Endodermal cell (in vitro differentiated cells): Measurements from ENCODE around the gene PDE4A. TPM values are rescaled to one million over a fixed set of nuclear protein-coding genes. Genes with fewer than 3 reads are reported as not detected.
"Not testable (repeated sequence)": the region's sequence is repeated elsewhere in the genome, so short reads cannot be mapped to it uniquely, and the experiment has no call there.

Experiments
- DNase-seq: peaks from one replicate; pipeline ENCODE4 v3.0.0-alpha.2; 2017
- H3K27ac ChIP-seq: 2 replicates; pipeline ENCODE4 v1.5.1; 2013; ENCODE audit warnings: mild to moderate bottlenecking, low read depth, low read length, moderate library complexity
- H3K27me3 ChIP-seq: 2 replicates; pipeline ENCODE4 v1.6.1; 2013; ENCODE audit warnings: mild to moderate bottlenecking, low read length, moderate library complexity; ENCODE audit not compliant: insufficient read depth, control insufficient read depth, poor library complexity, severe bottlenecking
- H3K36me3 ChIP-seq: 2 replicates; pipeline ENCODE4 v1.7.0; 2013; ENCODE audit warnings: mild to moderate bottlenecking, low read length, moderate library complexity; ENCODE audit not compliant: control insufficient read depth, insufficient read depth
- H3K4me1 ChIP-seq: one replicate; pipeline ENCODE4 v1.7.0; 2013; ENCODE audit warnings: low read length; ENCODE audit not compliant: control insufficient read depth, insufficient read depth
- H3K4me3 ChIP-seq: 2 replicates; pipeline ENCODE4 v1.5.1; 2013; ENCODE audit warnings: mild to moderate bottlenecking, low read length, moderate library complexity
- H3K9ac ChIP-seq: 2 replicates; pipeline ENCODE4 v1.6.1; 2013; ENCODE audit warnings: mild to moderate bottlenecking, low read length, moderate library complexity; ENCODE audit not compliant: poor library complexity, severe bottlenecking; ENCODE audit errors: extremely low read depth
- H3K9me3 ChIP-seq: 2 replicates; pipeline ENCODE4 v1.6.1; 2013; ENCODE audit warnings: mild to moderate bottlenecking, low read length, moderate library complexity; ENCODE audit not compliant: control insufficient read depth
- H3K27ac Mint-ChIP-seq: 2 replicates; pipeline ENCODE4 v1.8.0; 2020; ENCODE audit warnings: mixed read lengths
- H3K27me3 Mint-ChIP-seq: 2 replicates; pipeline ENCODE4 v1.8.0; 2021; ENCODE audit warnings: mild to moderate bottlenecking, mixed read lengths; ENCODE audit not compliant: insufficient read depth
- H3K36me3 Mint-ChIP-seq: 2 replicates; pipeline ENCODE4 v1.8.0; 2020; ENCODE audit warnings: low read depth, mixed read lengths
- H3K4me1 Mint-ChIP-seq: 2 replicates; pipeline ENCODE4 v1.8.0; 2020; ENCODE audit warnings: mixed read lengths
- H3K4me3 Mint-ChIP-seq: 2 replicates; pipeline ENCODE4 v1.8.0; 2020; ENCODE audit warnings: mild to moderate bottlenecking, moderate library complexity, mixed read lengths
- H3K9me3 Mint-ChIP-seq: 2 replicates; pipeline ENCODE4 v1.8.0; 2020; ENCODE audit warnings: mild to moderate bottlenecking, mixed read lengths
- CTCF ChIP-seq: fragments of 200-600 bp; sonication (generic); conservative IDR thresholded peaks from 2 replicates; pipeline ENCODE4 v1.5.0; 2021; ENCODE audit warnings: antibody characterized with exemption, mild to moderate bottlenecking
- WGBS, 2 experiments: methylation state at CpG; one replicate each; pipeline versions ENCODE4 v1.1.5 to v1.1.7; 2013; ENCODE audit warnings: missing lambda C conversion rate in 2 of 2, mixed read lengths in 1 of 2; ENCODE audit not compliant: insufficient coverage in 1 of 2, insufficient read length in 1 of 2; 5-methylcytosine and 5-hydroxymethylcytosine counted together
- total RNA-seq, 2 donors: library from RNA; stranded (reverse); fragmentation: NEBNext Ultra II Directional in 1 of 2; extraction: Animal tissue kit (Norgen Biotek cat#: 25700) in 1 of 2; gene quantifications; 2 replicates in 1 of 2; 3 replicates in 1 of 2; pipeline ENCODE4 v1.2.1, GENCODE V29; 2021

Gene PDE4A
- total RNA-seq, 2 donors from 2014 or later = 1.7 to 2.6 TPM

GRCh38 chr19:10398819-10399218, 21.5 kb upstream of the PDE4A start:
- whole genome bisulfite sequencing, 2 experiments = 83 to 88% methylated on average over 8 to 9 of the region's 9 CpGs
- no peak for TF ChIP-seq CTCF
- H3K36me3 ChIP-seq = peaks cover 54% of the 10 kb centered on the region
- Mint-ChIP-seq H3K4me3 (no peak overlapping the region), H3K27me3 (no peaks in the 10 kb centered on the region), H3K36me3 (peaks cover 45% of the 10 kb centered on the region), H3K4me1 (peaks cover 14% of the 10 kb centered on the region), H3K9me3 (no peaks in the 10 kb centered on the region), H3K27ac (no peak overlapping the region)
- H3K9me3 ChIP-seq = no peaks in the 10 kb centered on the region
- no peak for DNase-seq
- H3K4me1 ChIP-seq = peaks cover 4% of the 10 kb centered on the region
- no peak overlapping the region for H3K27ac ChIP-seq
- H3K4me3 ChIP-seq = no peak overlapping the region
- no peaks in the 10 kb centered on the region for H3K27me3 ChIP-seq
- H3K9ac ChIP-seq = no peak overlapping the region

GRCh38 chr19:10399340-10399739, 21.0 kb upstream of the PDE4A start:
- H3K27ac Mint-ChIP-seq = not testable (repeated sequence)

GRCh38 chr19:10399878-10400277, 20.5 kb upstream of the PDE4A start:
- peaks cover 14% of the 10 kb centered on the region for H3K4me1 Mint-ChIP-seq
- H3K4me3 ChIP-seq = no peak overlapping the region
- H3K27me3 ChIP-seq = peaks cover 7% of the 10 kb centered on the region
- H3K4me1 ChIP-seq = peaks cover 4% of the 10 kb centered on the region
- peaks cover 40% of the 10 kb centered on the region for H3K36me3 Mint-ChIP-seq
- 98 to 100% methylated on average over 3 to 8 of the region's 8 CpGs for WGBS, 2 experiments
- no peak overlapping the region for H3K9ac ChIP-seq
- H3K27me3 Mint-ChIP-seq = peaks cover 6% of the 10 kb centered on the region
- no peak for TF ChIP-seq CTCF
- DNase-seq = no peak
- H3K27ac ChIP-seq = no peak overlapping the region
- H3K4me3 Mint-ChIP-seq = no peak overlapping the region
- H3K9me3 Mint-ChIP-seq = no peaks in the 10 kb centered on the region
- no peak overlapping the region for H3K27ac Mint-ChIP-seq
- H3K36me3 ChIP-seq = peaks cover 47% of the 10 kb centered on the region
- no peaks in the 10 kb centered on the region for H3K9me3 ChIP-seq

More at GRCh38 chr19:10399340-10399739, 21.0 kb upstream of the PDE4A start:
- not testable (repeated sequence) for DNase-seq, H3K27ac ChIP-seq, H3K4me3 Mint-ChIP-seq, H3K27me3 ChIP-seq, H3K9me3 ChIP-seq, H3K4me1 ChIP-seq, H3K9me3 Mint-ChIP-seq, H3K9ac ChIP-seq, H3K27me3 Mint-ChIP-seq, H3K4me3 ChIP-seq
- H3K36me3 Mint-ChIP-seq = peaks cover 42% of the 10 kb centered on the region
- H3K4me1 Mint-ChIP-seq = peaks cover 14% of the 10 kb centered on the region
- H3K36me3 ChIP-seq = peaks cover 51% of the 10 kb centered on the region
- WGBS, 2 experiments = 88 to 95% methylated on average over 5 to 8 of the region's 8 CpGs
